HCT116 (cell line): Measurements from ENCODE around the gene NELL1.

Experiments
- CTCF ChIP-seq, 3 experiments: fragments of 200-600 bp in 1 of 3; sonication (generic) in 1 of 3; IDR thresholded peaks in 2 of 3; conservative IDR thresholded peaks in 1 of 3; 2 replicates each; pipeline ENCODE4 v1.5.1; 2012 to 2017; ENCODE audit warnings: low read depth in 2 of 3, low read length in 2 of 3, antibody characterized with exemption in 1 of 3, borderline replicate concordance in 1 of 3, control low read depth in 1 of 3, mild to moderate bottlenecking in 1 of 3, mixed read lengths in 1 of 3, mixed run types in 1 of 3, moderate library complexity in 1 of 3; ENCODE audit not compliant: insufficient read depth in 1 of 3
- EZH2 ChIP-seq: fragments of 200-600 bp; sonication (generic); IDR thresholded peaks from 2 replicates; pipeline ENCODE4 v1.6.1; 2017; ENCODE audit warnings: antibody characterized with exemption, mixed run types
- EZH2phosphoT487 ChIP-seq: fragments of 200-600 bp; IDR thresholded peaks from 2 replicates; pipeline ENCODE4 v1.6.1; 2018; ENCODE audit warnings: antibody characterized with exemption, borderline replicate concordance
- REST ChIP-seq: IDR thresholded peaks from 2 replicates; pipeline ENCODE4 v1.6.1; 2012; ENCODE audit warnings: low read depth
- SIN3A ChIP-seq: IDR thresholded peaks from 2 replicates; pipeline ENCODE4 v1.6.1; 2012; ENCODE audit warnings: low read depth
- TCF7L2 ChIP-seq: IDR thresholded peaks from 2 replicates; pipeline ENCODE4 v1.7.0; 2011; ENCODE audit warnings: borderline replicate concordance, inconsistent platforms; ENCODE audit not compliant: insufficient read depth, insufficient read length; ENCODE audit errors: extremely low read depth

DNA sequence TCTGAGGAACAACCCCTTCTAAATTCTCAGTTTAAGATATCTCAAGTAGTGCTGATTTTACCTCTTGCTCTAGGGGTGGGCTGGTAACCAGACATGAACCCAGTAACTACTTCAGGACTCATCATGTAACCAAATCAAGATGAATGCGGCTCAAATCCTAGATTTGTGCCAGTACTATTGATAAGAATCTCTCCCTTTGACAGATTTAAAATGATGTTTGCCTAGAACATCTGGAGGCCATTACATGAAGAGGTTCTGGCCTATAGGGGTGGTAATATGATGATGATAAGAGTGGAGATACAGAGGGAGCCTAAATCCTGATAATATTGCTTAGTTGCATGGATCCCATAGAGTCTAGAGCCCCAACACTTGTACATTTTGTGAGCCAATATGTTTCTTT is 850.9 kb downstream of the NELL1 start:
- no peak for TF ChIP-seq CTCF (IDR thresholded peaks at IDR 0.05 in 2 of 3, conservative IDR thresholded peaks at IDR 0.05 in 1 of 3; ENCODE audit: borderline replicate concordance in 1 of 3, insufficient read depth in 1 of 3, low read depth in 2 of 3, low read length in 2 of 3)
- TF ChIP-seq REST: no peak
- TF ChIP-seq EZH2phosphoT487: no peak
- TF ChIP-seq SIN3A: no peak
- no peak for TF ChIP-seq EZH2
- no peak for TF ChIP-seq TCF7L2
